ENCODE measurements around the gene LY86. TPM values are rescaled to one million over a fixed set of nuclear protein-coding genes. Genes with fewer than 3 reads are reported as not detected.
A peak's percentile ranks its signal among the peaks of the same experiment; 100 is the strongest.
"Not testable (repeated sequence)": the region's sequence is repeated elsewhere in the genome, so short reads cannot be mapped to it uniquely, and the experiment has no call there.

LY86 gene
- total and polyA plus RNA-seq, 3 donors from 2014 or later = 0.87 to 3.5 (median 1.6) TPM

DNA sequence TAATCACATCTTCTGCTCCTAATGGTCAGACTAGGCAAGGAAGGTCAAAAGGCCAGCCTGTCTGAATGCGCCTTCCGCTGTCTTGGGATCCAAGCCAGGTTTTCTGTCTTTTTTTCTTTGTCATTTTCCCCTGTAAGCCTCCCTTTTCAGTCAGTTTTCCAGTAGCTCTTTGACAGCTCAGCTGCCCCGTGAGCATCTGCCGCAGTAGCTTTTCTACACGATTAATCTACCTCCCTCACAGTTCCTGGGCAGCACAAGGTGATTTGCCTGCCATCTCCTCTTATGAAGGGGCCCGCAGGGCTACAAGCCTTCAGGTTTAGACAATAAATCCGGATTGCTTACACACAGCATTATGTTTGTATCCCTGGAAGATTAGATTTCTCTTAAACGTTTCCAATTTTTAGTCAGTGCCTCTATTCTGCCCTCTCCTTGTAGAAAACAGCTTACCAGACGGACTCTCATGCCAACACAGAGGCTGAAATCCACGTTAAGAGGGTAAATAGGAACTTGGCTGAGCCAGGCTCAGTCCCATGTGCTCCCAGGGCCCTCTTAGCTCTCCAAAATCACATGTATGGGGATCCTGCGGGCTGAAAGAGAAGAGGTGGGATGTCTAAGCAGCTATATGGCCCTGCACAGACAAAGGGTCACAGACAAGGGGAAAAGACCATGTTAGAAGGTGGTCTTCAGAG is 77.2 kb downstream of the LY86 start:
- WGBS, 2 donors = 68 to 74% methylated on average over 11 of the region's 11 CpGs
- intact Hi-C loops (cut with DNase I; ENCODE audit: low total_unique reads) = no loop called here
- no peak for DNase-seq
- TF ChIP-seq, protein P1, sequence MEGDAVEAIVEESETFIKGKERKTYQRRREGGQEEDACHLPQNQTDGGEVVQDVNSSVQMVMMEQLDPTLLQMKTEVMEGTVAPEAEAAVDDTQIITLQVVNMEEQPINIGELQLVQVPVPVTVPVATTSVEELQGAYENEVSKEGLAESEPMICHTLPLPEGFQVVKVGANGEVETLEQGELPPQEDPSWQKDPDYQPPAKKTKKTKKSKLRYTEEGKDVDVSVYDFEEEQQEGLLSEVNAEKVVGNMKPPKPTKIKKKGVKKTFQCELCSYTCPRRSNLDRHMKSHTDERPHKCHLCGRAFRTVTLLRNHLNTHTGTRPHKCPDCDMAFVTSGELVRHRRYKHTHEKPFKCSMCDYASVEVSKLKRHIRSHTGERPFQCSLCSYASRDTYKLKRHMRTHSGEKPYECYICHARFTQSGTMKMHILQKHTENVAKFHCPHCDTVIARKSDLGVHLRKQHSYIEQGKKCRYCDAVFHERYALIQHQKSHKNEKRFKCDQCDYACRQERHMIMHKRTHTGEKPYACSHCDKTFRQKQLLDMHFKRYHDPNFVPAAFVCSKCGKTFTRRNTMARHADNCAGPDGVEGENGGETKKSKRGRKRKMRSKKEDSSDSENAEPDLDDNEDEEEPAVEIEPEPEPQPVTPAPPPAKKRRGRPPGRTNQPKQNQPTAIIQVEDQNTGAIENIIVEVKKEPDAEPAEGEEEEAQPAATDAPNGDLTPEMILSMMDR (IDR thresholded peaks at IDR 0.05) = no peak
- TF ChIP-seq POLR2A (IDR thresholded peaks at IDR 0.05) = no peak
- H3K27me3 ChIP-seq = no peaks in the 10 kb centered on the region
- H3K4me1 ChIP-seq = peaks cover 6% of the 10 kb centered on the region
- H3K4me3 ChIP-seq = no peak overlapping the region
- no peaks in the 10 kb centered on the region for H3K36me3 ChIP-seq (ENCODE audit: low read depth, missing control alignments)
- H3K27ac ChIP-seq = no peak overlapping the region
- H3K9me3 ChIP-seq = no peaks in the 10 kb centered on the region

DNA sequence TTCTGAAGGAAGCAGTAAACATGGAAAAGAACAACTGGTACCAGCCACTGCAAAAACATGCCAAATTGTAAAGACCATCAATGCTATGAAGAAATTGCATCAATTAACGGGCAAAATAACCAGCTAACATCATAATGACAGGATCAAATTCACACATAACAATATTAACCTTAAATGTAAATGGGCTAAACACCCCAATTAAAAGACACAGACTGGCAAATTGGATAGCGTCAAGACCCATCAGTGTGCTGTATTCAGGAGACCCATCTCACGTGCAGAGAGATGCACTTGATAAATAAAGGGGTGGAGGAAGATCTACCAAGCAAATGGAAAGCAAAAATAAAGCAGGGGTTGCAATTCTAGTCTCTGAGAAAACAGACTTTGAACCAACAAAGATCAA is 81.6 kb downstream of the LY86 start:
- H3K27ac ChIP-seq; H3K9me3 ChIP-seq; H3K4me1 ChIP-seq; H3K4me3 ChIP-seq; H3K27me3 ChIP-seq; DNase-seq; H3K36me3 ChIP-seq (ENCODE audit: low read depth, missing control alignments); intact Hi-C loops (cut with DNase I; ENCODE audit: low total_unique reads): not testable (repeated sequence)
- WGBS, 2 donors = 89 to 92% methylated on average over 3 of the region's 3 CpGs

DNA sequence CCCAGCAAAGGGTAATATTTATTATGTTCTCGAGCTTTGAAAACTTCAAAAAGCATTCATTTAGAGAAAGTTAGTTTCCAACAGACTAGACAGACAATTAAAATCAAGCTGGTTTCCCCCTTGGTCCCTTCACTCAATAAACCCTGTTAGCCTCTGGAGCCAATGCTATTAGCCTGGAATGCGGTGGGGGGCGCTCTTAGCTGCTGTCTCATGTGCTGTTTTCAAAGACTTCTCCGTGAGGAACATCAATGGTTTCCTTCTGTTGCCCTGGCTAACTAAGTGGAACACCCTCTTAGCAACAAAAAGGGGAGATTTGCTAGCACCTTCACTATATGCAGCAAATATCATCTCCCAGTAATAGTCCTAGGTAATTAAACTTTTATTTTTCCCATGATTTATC is 86.4 kb downstream of the LY86 start:
- no peaks in the 10 kb centered on the region for H3K27me3 ChIP-seq
- DNase-seq = peak; percentile 57
- H3K27ac ChIP-seq = no peak overlapping the region
- H3K4me1 ChIP-seq = peaks cover 4% of the 10 kb centered on the region
- intact Hi-C loops (cut with DNase I; ENCODE audit: low total_unique reads) = no loop called here
- H3K36me3 ChIP-seq (ENCODE audit: low read depth, missing control alignments) = no peaks in the 10 kb centered on the region
- H3K4me3 ChIP-seq = no peak overlapping the region
- H3K9me3 ChIP-seq = no peaks in the 10 kb centered on the region
- 23 to 45% methylated on average over 4 of the region's 4 CpGs for WGBS, 2 donors
- TF ChIP-seq POLR2A (IDR thresholded peaks at IDR 0.05) = no peak
- TF ChIP-seq, protein P1 (IDR thresholded peaks at IDR 0.05) = no peak

DNA sequence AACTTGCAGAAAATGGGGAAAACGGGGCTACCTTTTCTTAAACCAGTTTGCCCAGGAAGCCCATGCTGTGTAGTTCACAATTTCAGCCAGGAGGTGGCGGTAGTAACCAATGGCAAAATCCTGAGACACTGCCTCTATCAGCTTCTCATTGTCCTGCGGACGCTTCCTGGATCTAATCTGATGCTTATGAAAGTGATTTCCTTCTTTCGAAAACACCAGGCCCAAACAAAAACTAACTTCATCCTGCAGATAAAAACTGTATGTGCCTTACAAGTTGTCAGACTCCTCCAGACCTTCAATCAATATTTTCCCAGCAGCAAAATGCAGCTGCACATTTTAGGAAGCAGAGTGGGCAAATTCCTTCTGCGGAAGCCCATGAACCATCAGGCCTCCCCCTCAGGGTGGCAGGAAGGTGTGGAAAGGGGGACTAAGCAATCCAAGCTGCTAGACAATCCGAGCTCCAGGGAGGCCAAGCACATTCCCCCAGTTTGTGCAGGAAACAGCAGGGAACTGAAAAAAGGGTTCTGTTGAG is 88.5 kb downstream of the LY86 start:
- 9 to 12% methylated on average over 7 of the region's 7 CpGs for WGBS, 2 donors
- intact Hi-C loops (cut with DNase I; ENCODE audit: low total_unique reads) = no loop called here
- Histone ChIP-seq H3K27ac (peak overlapping the region in 1 of 2 donors; percentile 26), H3K36me3 (ENCODE audit: low read depth, missing control alignments) (no peaks in the 10 kb centered on the region), H3K27me3 (no peaks in the 10 kb centered on the region), H3K4me1 (peaks cover 4% of the 10 kb centered on the region), H3K4me3 (no peak overlapping the region), H3K9me3 (no peaks in the 10 kb centered on the region)
- TF ChIP-seq, protein P1 (IDR thresholded peaks at IDR 0.05) = peak; percentile 92 to 99 (median 97)
- TF ChIP-seq POLR2A (IDR thresholded peaks at IDR 0.05) = no peak
- DNase-seq = peak; percentile 90

DNA sequence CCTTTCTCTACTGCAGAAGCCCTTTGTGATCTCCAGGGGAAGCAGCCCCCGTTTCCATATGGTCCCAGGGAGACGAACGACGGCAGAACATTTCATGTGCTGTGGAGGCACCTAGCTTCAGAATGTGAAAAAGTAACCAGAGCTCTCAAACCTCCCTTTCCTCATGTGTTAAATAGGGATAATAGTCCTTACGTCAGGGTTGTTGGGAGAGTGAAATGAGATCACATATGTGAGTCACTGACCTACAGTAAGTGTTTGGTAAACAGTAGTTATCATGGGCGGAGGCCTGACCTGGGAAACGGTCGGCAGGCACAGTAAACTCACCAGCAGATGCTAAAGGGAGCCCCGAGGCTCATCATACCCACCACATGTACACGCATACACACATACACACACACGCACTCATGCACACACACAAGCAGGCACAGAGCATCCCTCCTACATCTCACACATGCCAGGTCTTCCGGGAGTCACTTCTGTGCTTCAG is 89.7 kb downstream of the LY86 start:
- WGBS, 2 donors = 84 to 89% methylated on average over 11 to 12 of the region's 12 CpGs
- Histone ChIP-seq H3K9me3 (no peaks in the 10 kb centered on the region), H3K36me3 (ENCODE audit: low read depth, missing control alignments) (no peaks in the 10 kb centered on the region), H3K4me1 (peaks cover 4% of the 10 kb centered on the region), H3K27me3 (no peaks in the 10 kb centered on the region), H3K4me3 (no peak overlapping the region), H3K27ac (no peak overlapping the region)
- DNase-seq = no peak
- TF ChIP-seq, protein P1 (IDR thresholded peaks at IDR 0.05) = no peak
- no peak for TF ChIP-seq POLR2A (IDR thresholded peaks at IDR 0.05)
- intact Hi-C loops (cut with DNase I; ENCODE audit: low total_unique reads) = no loop called here

All from testis (tissue), 3 donors.